ENCODE results near the gene FOXL3. TPM values are rescaled to one million over a fixed set of nuclear protein-coding genes. Genes with fewer than 3 reads are reported as not detected.

Gene FOXL3
- total RNA-seq, 2 donors from 2014 or later, result 0.79 TPM; not detected in 1

DNA sequence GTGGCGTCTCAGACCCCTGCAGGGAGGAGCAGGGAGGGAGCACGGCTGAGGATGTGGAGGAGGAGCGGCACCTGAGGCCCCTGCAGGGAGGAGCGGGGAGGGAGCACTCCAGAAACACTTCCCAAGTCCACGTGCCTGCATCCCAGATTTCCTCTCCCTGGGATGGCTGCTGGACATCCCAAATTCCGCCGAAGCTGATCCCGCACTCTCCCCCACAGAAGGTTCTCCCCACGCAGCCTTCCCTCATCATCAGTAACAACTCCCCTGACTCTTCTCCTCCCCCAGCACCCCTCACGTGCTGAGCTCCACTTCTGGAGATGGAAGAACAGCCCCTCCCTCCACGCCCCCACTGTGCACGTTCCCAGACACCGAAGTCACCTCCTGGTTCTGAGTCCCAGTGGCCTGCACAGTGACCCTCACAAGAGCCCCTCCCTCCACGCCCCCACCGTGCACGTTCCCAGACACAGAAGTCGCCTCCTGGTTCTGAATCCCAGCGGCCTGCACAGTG lies 17.8 kb upstream of the FOXL3 start:
- intact Hi-C loops (cut with DNase I), result no loop called here
- no peak overlapping the region for H3K4me3 ChIP-seq
- H3K9ac ChIP-seq (ENCODE audit: low read depth in 2 of 2, low read length in 2 of 2), result no peak overlapping the region
- H3K9me3 ChIP-seq, result no peaks in the 10 kb centered on the region
- TF ChIP-seq, protein P1, sequence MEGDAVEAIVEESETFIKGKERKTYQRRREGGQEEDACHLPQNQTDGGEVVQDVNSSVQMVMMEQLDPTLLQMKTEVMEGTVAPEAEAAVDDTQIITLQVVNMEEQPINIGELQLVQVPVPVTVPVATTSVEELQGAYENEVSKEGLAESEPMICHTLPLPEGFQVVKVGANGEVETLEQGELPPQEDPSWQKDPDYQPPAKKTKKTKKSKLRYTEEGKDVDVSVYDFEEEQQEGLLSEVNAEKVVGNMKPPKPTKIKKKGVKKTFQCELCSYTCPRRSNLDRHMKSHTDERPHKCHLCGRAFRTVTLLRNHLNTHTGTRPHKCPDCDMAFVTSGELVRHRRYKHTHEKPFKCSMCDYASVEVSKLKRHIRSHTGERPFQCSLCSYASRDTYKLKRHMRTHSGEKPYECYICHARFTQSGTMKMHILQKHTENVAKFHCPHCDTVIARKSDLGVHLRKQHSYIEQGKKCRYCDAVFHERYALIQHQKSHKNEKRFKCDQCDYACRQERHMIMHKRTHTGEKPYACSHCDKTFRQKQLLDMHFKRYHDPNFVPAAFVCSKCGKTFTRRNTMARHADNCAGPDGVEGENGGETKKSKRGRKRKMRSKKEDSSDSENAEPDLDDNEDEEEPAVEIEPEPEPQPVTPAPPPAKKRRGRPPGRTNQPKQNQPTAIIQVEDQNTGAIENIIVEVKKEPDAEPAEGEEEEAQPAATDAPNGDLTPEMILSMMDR (IDR thresholded peaks at IDR 0.05), result no peak
- no peak for DNase-seq
- no peaks in the 10 kb centered on the region for H3K36me3 ChIP-seq
- H3K4me1 ChIP-seq, result no peaks in the 10 kb centered on the region
- H3K27ac ChIP-seq, result no peak overlapping the region
- no peaks in the 10 kb centered on the region for H3K27me3 ChIP-seq

DNA sequence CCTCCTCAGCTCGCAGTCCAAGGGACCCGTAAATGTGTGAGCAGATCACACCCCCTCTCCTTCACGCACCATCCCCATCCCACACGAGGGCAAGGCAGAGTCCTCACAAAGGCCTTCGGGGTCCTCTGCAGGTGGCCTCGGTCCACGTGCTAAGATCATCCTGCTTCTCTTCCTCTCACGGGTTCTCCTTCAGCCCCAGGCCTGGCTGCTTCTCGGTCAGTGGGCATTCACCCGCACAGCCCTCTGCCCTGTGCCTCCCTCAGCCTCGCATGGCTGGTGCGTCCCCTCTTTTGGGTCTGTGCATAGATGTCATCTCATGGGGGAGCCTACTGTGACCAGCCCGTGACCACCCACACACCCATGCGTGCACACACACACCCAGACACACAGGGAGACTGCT lies 17.3 kb upstream of the FOXL3 start:
- no peak overlapping the region for H3K9ac ChIP-seq (ENCODE audit: low read depth in 2 of 2, low read length in 2 of 2)
- TF ChIP-seq, protein P1 (IDR thresholded peaks at IDR 0.05), result no peak
- no peaks in the 10 kb centered on the region for H3K9me3 ChIP-seq
- H3K4me3 ChIP-seq, result no peak overlapping the region
- DNase-seq, result no peak
- no peak overlapping the region for H3K27ac ChIP-seq
- intact Hi-C loops (cut with DNase I), result no loop called here
- H3K4me1 ChIP-seq, result no peaks in the 10 kb centered on the region
- no peaks in the 10 kb centered on the region for H3K36me3 ChIP-seq
- no peaks in the 10 kb centered on the region for H3K27me3 ChIP-seq

DNA sequence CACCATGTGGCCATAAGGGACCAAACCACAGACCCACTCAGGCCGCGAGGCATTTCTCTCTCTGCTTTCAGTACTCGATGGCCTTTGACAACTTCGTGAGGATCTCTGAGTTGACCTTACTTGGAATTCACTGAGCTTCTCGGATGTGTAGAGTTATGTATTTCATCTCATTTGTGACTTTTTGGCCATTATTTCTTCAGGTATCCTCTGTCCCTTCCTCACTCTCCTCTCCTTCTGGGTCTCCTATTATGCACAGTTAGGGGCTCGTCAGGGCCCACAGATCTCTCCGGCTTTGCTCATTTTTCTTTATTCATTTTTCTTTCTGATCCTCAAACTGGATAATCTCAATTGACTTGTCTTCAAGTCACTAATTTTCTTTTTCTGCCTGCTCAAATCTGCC lies 16.6 kb upstream of the FOXL3 start:
- Histone ChIP-seq H3K4me1 (no peaks in the 10 kb centered on the region), H3K27me3 (no peaks in the 10 kb centered on the region), H3K4me3 (no peak overlapping the region), H3K36me3 (no peaks in the 10 kb centered on the region), H3K9me3 (no peaks in the 10 kb centered on the region), H3K9ac (ENCODE audit: low read depth in 2 of 2, low read length in 2 of 2) (no peak overlapping the region), H3K27ac (no peak overlapping the region)
- no peak for DNase-seq
- intact Hi-C loops (cut with DNase I), result no loop called here
- TF ChIP-seq, protein P1 (IDR thresholded peaks at IDR 0.05), result no peak

DNA sequence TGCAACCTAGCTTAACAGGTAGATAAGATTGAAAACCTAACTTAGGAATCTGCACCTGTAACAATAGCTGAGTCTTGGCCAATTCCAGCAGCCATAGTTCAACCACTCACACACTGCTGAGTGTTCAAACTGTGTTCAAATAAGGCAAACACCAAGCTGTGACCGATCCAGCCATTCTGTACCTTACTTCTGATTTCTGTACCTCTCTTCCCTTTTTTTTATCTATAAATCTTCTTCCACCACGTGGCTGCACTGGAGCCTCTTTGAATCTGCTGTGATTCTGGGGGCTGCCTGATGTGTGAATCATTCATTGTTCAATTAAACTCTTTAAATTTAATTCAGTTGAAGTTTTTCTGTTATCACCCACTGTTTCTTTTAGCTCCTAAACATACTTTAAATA lies 15.7 kb upstream of the FOXL3 start:
- Histone ChIP-seq H3K4me1 (no peaks in the 10 kb centered on the region), H3K27ac (no peak overlapping the region), H3K4me3 (no peak overlapping the region), H3K9ac (ENCODE audit: low read depth in 2 of 2, low read length in 2 of 2) (no peak overlapping the region), H3K9me3 (no peaks in the 10 kb centered on the region), H3K36me3 (no peaks in the 10 kb centered on the region), H3K27me3 (no peaks in the 10 kb centered on the region)
- TF ChIP-seq, protein P1 (IDR thresholded peaks at IDR 0.05), result no peak
- no peak for DNase-seq
- intact Hi-C loops (cut with DNase I), result no loop called here

DNA sequence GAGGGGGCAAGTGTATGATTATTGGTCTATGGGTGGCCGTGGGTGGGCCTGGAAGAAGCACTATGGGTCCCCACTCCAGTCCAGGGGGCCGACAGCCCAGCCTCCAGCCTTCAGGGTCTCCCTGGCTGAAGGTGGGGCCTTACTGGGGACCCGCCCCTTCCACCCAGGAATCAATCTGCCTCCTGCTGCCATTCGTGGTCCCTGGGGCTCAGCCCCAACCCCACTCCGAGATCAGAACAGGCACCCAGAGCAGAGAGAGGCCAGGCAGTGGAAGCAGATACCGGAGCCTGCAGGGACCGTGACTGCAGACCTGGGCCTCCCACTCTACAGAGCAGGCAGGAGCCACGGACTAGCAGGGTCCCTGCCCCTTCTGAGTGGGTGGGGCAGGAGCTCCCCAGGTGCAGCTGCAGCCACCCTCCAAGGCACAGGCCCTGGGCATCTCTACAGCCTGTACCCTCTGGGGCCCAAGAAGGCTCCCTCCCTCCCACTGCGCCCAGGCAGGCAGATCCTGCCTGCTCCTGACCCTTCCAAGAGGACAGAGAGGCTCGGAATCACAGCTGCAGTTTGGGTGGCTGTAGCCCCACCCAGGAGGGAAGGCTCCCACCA lies 13.6 kb upstream of the FOXL3 start:
- DNase-seq, result no peak
- Histone ChIP-seq H3K27ac (no peak overlapping the region), H3K27me3 (no peaks in the 10 kb centered on the region), H3K9me3 (no peaks in the 10 kb centered on the region), H3K9ac (ENCODE audit: low read depth in 2 of 2, low read length in 2 of 2) (no peak overlapping the region), H3K36me3 (no peaks in the 10 kb centered on the region), H3K4me3 (no peak overlapping the region), H3K4me1 (no peaks in the 10 kb centered on the region)
- TF ChIP-seq, protein P1 (IDR thresholded peaks at IDR 0.05), result no peak
- intact Hi-C loops (cut with DNase I), result no loop called here

All from colonic mucosa (tissue), 4 donors.